Smooth muscle cell (in vitro differentiated cells): ENCODE data around the gene ACACB. TPM values are rescaled to one million over a fixed set of nuclear protein-coding genes. Genes with fewer than 3 reads are reported as not detected.

Source experiments
- DNase-seq: peaks from one replicate; lab custom pipeline; 2025; ENCODE audit not compliant: unreplicated experiment; lab: John Stamatoyannopoulos, UW
- H2AFZ ChIP-seq: fragments of 200-600 bp; sonication (generic); 2 replicates; pipeline ENCODE4 v1.6.0; 2016; ENCODE audit warnings: antibody characterized with exemption, low read depth, mild to moderate bottlenecking
- H3F3A ChIP-seq: fragments of 200-600 bp; sonication (generic); 2 replicates; pipeline ENCODE4 v1.6.0; 2017; ENCODE audit warnings: antibody characterized with exemption, low read depth
- H3K27ac ChIP-seq: fragments of 200-600 bp; sonication (generic); 2 replicates; pipeline ENCODE4 v1.5.1; 2016; ENCODE audit warnings: low read depth, mild to moderate bottlenecking
- H3K27me3 ChIP-seq: fragments of 200-600 bp; sonication (generic); 2 replicates; pipeline ENCODE4 v1.6.1; 2016; ENCODE audit warnings: low read depth, mild to moderate bottlenecking
- H3K36me3 ChIP-seq: fragments of 200-600 bp; sonication (generic); 2 replicates; pipeline ENCODE4 v1.5.1; 2016; ENCODE audit warnings: low read depth
- H3K4me1 ChIP-seq: fragments of 200-600 bp; sonication (generic); 2 replicates; pipeline ENCODE4 v1.5.1; 2016; ENCODE audit warnings: low read depth
- H3K4me2 ChIP-seq: fragments of 200-600 bp; sonication (generic); 2 replicates; pipeline ENCODE4 v1.6.0; 2016; ENCODE audit warnings: mild to moderate bottlenecking
- H3K4me3 ChIP-seq: fragments of 200-600 bp; sonication (generic); 2 replicates; pipeline ENCODE4 v1.5.1; 2016; ENCODE audit warnings: mild to moderate bottlenecking
- H3K79me2 ChIP-seq: fragments of 200-600 bp; sonication (generic); 2 replicates; pipeline ENCODE4 v1.6.0; 2016; ENCODE audit warnings: low read depth, mild to moderate bottlenecking
- H3K9ac ChIP-seq: fragments of 200-600 bp; sonication (generic); 2 replicates; pipeline ENCODE4 v1.6.0; 2016; ENCODE audit warnings: low read depth
- H3K9me3 ChIP-seq: fragments of 200-600 bp; sonication (generic); replicated peaks from 2 replicates; pipeline ENCODE4 v1.5.1; 2016; ENCODE audit warnings: low read depth
- H4K20me1 ChIP-seq: fragments of 200-600 bp; sonication (generic); 2 replicates; pipeline ENCODE4 v1.6.0; 2016; ENCODE audit warnings: low read depth
- WGBS: methylation state at CpG from one replicate; pipeline ENCODE4 v1.1.7; 2016; ENCODE audit warnings: low lambda C conversion rate; 5-methylcytosine and 5-hydroxymethylcytosine counted together
- polyA plus RNA-seq: library from polyadenylated mRNA; unstranded; fragments of >200 nt; fragmentation: Nextera tagmentation; extraction: Ambion mirVana; gene quantifications from 2 replicates; pipeline ENCODE4 v1.2.1, GENCODE V29; 2016
- total RNA-seq: library from RNA; depleted of rRNA; stranded (reverse); fragments of >200 nt; gene quantifications from 2 replicates; pipeline ENCODE4 v1.2.3, GENCODE V29; 2014
- TF ChIP-seq, protein P1 (sequence below): fragments of 200-600 bp; sonication (generic); IDR thresholded peaks from 2 replicates; pipeline ENCODE4 v1.5.1; 2017; ENCODE audit warnings: borderline replicate concordance, mild to moderate bottlenecking, antibody characterized with exemption; ENCODE audit not compliant: insufficient read depth, poor library complexity, severe bottlenecking

ACACB gene
- total and polyA plus RNA-seq, 2 experiments from 2014 or later: 0.58 to 2.0 TPM

DNA sequence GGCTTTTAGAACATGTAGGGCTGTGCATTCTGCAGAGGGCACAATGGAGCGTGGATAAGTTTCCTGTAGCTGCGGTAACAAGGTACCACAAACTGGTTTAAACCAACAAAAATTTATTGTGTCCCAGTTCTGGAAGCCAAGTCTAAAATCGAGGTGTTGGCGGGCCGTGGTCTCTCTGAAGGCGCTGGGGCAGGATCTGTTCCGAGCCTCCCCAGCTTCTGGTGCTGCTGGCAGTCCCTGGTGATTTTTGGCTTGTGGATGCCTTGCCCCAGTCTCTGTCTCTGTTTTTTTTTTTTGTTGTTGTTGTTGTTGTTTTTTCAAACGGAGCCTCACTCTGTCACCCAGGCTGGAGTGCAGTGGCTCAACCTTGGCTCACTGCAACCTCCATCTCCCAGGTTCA is 77.5 kb downstream of the ACACB start:
- TF ChIP-seq, protein P1, sequence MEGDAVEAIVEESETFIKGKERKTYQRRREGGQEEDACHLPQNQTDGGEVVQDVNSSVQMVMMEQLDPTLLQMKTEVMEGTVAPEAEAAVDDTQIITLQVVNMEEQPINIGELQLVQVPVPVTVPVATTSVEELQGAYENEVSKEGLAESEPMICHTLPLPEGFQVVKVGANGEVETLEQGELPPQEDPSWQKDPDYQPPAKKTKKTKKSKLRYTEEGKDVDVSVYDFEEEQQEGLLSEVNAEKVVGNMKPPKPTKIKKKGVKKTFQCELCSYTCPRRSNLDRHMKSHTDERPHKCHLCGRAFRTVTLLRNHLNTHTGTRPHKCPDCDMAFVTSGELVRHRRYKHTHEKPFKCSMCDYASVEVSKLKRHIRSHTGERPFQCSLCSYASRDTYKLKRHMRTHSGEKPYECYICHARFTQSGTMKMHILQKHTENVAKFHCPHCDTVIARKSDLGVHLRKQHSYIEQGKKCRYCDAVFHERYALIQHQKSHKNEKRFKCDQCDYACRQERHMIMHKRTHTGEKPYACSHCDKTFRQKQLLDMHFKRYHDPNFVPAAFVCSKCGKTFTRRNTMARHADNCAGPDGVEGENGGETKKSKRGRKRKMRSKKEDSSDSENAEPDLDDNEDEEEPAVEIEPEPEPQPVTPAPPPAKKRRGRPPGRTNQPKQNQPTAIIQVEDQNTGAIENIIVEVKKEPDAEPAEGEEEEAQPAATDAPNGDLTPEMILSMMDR: no peak
- whole genome bisulfite sequencing: 92% methylated on average over 8 of the region's 8 CpGs
- no peaks in the 10 kb centered on the region for H3F3A ChIP-seq
- no peak for DNase-seq
- H3K4me2 ChIP-seq: no peak overlapping the region
- no peaks in the 10 kb centered on the region for H4K20me1 ChIP-seq
- H3K79me2 ChIP-seq: no peaks in the 10 kb centered on the region
- no peak overlapping the region for H2AFZ ChIP-seq
- H3K4me3 ChIP-seq: no peak overlapping the region
- H3K9me3 ChIP-seq: no peaks in the 10 kb centered on the region
- H3K27ac ChIP-seq: no peak overlapping the region
- H3K36me3 ChIP-seq: no peaks in the 10 kb centered on the region
- H3K9ac ChIP-seq: no peak overlapping the region
- no peaks in the 10 kb centered on the region for H3K4me1 ChIP-seq
- H3K27me3 ChIP-seq: no peaks in the 10 kb centered on the region

DNA sequence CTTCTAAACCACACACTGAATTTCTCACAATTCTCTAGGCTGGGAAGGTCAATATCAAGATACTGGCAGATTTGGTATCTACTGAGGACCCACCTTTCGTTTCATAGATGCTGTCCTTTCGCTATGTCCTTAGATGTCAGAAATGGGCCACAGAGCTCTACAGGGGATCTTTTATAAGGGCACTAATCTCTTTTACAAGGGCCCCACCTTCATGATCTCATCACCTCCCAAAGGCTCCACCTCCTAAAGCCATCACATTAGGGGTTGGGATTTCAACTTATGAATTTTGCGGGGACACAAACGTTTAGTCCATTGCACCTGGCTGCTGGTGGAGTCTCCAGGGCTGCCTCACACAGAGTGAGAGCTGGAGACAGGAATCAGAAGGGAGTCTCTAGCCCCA is 79.9 kb downstream of the ACACB start:
- Histone ChIP-seq H3K27ac (no peak overlapping the region), H3K9me3 (no peaks in the 10 kb centered on the region)
- 93% methylated on average over 4 of the region's 4 CpGs for WGBS

DNA sequence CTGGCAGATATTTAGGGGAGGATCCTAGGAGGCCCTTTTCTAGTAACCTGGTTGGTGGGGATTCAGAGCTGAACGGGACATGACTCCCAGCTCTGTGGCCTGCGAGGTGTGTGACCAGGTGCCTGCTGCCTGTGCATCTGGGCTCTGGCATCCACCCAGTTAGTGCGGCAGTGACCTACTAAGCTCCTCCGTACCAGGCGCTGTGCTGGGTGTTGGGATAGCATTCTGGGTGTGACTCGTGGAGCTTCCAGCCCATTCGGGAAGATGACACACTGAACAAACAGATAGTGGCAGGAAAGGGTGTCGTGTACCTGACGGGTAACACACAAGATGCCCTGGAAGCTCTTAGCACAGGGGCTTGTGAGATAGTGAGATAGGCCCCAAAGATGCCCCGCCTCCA is 80.9 kb downstream of the ACACB start:
- H3K9me3 ChIP-seq: no peaks in the 10 kb centered on the region
- no peak overlapping the region for H3K4me2 ChIP-seq
- H3K9ac ChIP-seq: no peak overlapping the region
- 96% methylated on average over 10 of the region's 10 CpGs for WGBS
- TF ChIP-seq, protein P1: no peak
- H3K79me2 ChIP-seq: no peaks in the 10 kb centered on the region
- no peaks in the 10 kb centered on the region for H3K4me1 ChIP-seq
- no peak for DNase-seq
- H3F3A ChIP-seq: no peaks in the 10 kb centered on the region
- H4K20me1 ChIP-seq: no peaks in the 10 kb centered on the region
- H3K27me3 ChIP-seq: no peaks in the 10 kb centered on the region
- H3K27ac ChIP-seq: no peak overlapping the region
- H3K36me3 ChIP-seq: no peaks in the 10 kb centered on the region
- H3K4me3 ChIP-seq: no peak overlapping the region
- no peak overlapping the region for H2AFZ ChIP-seq

More for the DNA sequence above, 79.9 kb downstream of the ACACB start:
- no peaks in the 10 kb centered on the region for H4K20me1 ChIP-seq
- no peak overlapping the region for H3K4me2 ChIP-seq
- no peaks in the 10 kb centered on the region for H3K4me1 ChIP-seq
- no peaks in the 10 kb centered on the region for H3K36me3 ChIP-seq
- TF ChIP-seq, protein P1: no peak
- H3K9ac ChIP-seq: no peak overlapping the region
- no peak for DNase-seq
- no peak overlapping the region for H2AFZ ChIP-seq
- no peaks in the 10 kb centered on the region for H3F3A ChIP-seq
- H3K27me3 ChIP-seq: no peaks in the 10 kb centered on the region
- H3K79me2 ChIP-seq: no peaks in the 10 kb centered on the region
- H3K4me3 ChIP-seq: no peak overlapping the region

DNA sequence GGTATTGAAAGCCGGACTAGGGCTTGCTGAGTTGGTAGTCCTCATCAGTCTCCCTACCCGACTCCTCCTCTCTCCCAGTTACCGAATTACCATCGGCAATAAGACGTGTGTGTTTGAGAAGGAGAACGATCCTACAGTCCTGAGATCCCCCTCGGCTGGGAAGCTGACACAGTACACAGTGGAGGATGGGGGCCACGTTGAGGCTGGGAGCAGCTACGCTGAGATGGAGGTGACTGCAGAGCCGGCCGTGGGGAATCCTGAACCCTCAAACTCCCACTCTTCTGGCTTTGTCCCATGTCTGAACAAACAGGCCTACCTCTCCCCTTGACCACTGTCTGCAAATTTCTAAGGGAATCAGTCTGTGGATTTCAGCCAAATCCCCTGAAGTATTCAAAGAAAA is 82.9 kb downstream of the ACACB start:
- 87% methylated on average over 11 of the region's 11 CpGs for WGBS
- no peaks in the 10 kb centered on the region for H3K9me3 ChIP-seq
- no peak for DNase-seq
- no peak overlapping the region for H3K4me2 ChIP-seq
- no peaks in the 10 kb centered on the region for H4K20me1 ChIP-seq
- TF ChIP-seq, protein P1: no peak
- no peak overlapping the region for H2AFZ ChIP-seq
- H3K4me1 ChIP-seq: no peaks in the 10 kb centered on the region
- H3F3A ChIP-seq: no peaks in the 10 kb centered on the region
- H3K79me2 ChIP-seq: no peaks in the 10 kb centered on the region
- H3K27me3 ChIP-seq: no peaks in the 10 kb centered on the region
- no peaks in the 10 kb centered on the region for H3K36me3 ChIP-seq
- no peak overlapping the region for H3K9ac ChIP-seq
- no peak overlapping the region for H3K27ac ChIP-seq
- H3K4me3 ChIP-seq: no peak overlapping the region
